NCI-H82 treated with DMSO at 0.1 percent for 48 hours (cell line): ENCODE results near the gene INHBA.

Source experiments
- DNase-seq: peaks from one replicate; lab custom pipeline; 2025; ENCODE audit not compliant: unreplicated experiment; lab: John Stamatoyannopoulos, UW

Gene INHBA

GRCh38 chr7:41711283-41712064 lies 8.6 kb upstream of the INHBA start:
- DNase-seq: no peak

- DNase-seq: no peak
Measured at GRCh38 chr7:41710838-41711237, 7.9 kb upstream of the INHBA start.

GRCh38 chr7:41709621-41710020 lies 6.7 kb upstream of the INHBA start:
- no peak for DNase-seq

GRCh38 chr7:41708581-41709358 lies 5.9 kb upstream of the INHBA start:
- no peak for DNase-seq

- DNase-seq: no peak
Measured at GRCh38 chr7:41706228-41706930, 3.5 kb upstream of the INHBA start.

GRCh38 chr7:41705109-41705901 lies 2.4 kb upstream of the INHBA start:
- DNase-seq: no peak

- no peak for DNase-seq
Measured at GRCh38 chr7:41701068-41701941, 1.6 kb downstream of the INHBA start.

GRCh38 chr7:41700044-41700471 lies 2.8 kb downstream of the INHBA start:
- DNase-seq: no peak

- DNase-seq: no peak
Measured at GRCh38 chr7:41699516-41699915, 3.4 kb downstream of the INHBA start.

- no peak for DNase-seq
Measured at GRCh38 chr7:41698726-41699125, 4.2 kb downstream of the INHBA start.

GRCh38 chr7:41698114-41698513 lies 4.8 kb downstream of the INHBA start:
- DNase-seq: no peak

- DNase-seq: peak; percentile 25
Measured at GRCh38 chr7:41696323-41696916, 6.5 kb downstream of the INHBA start.

- no peak for DNase-seq
Measured at GRCh38 chr7:41695661-41696322, 7.1 kb downstream of the INHBA start.

- no peak for DNase-seq
Measured at GRCh38 chr7:41694495-41694894, 8.4 kb downstream of the INHBA start.

GRCh38 chr7:41693150-41693997 lies 9.5 kb downstream of the INHBA start:
- no peak for DNase-seq

- DNase-seq: no peak
Measured at GRCh38 chr7:41692251-41692650, 10.6 kb downstream of the INHBA start.

GRCh38 chr7:41691286-41692190 lies 11.4 kb downstream of the INHBA start:
- no peak for DNase-seq
